SU-DHL-6 (cell line): ENCODE data around the gene DGKG.

Experiments
- H2AFZ ChIP-seq: fragments of 200-600 bp; sonication (generic); 2 replicates; pipeline ENCODE4 v1.6.1; 2014; ENCODE audit warnings: low read depth, mild to moderate bottlenecking, moderate library complexity, mixed read lengths, antibody characterized with exemption, low read length; ENCODE audit not compliant: severe bottlenecking
- H3F3A ChIP-seq: fragments of 200-600 bp; shearing (Covaris generic); 2 replicates; pipeline ENCODE4 v1.6.0; 2016; ENCODE audit warnings: antibody characterized with exemption, mild to moderate bottlenecking; ENCODE audit not compliant: insufficient read depth
- H3K27ac ChIP-seq: fragments of 200-600 bp; sonication (generic); 2 replicates; pipeline ENCODE4 v1.5.1; 2016; ENCODE audit warnings: low read depth, mild to moderate bottlenecking, low read length, moderate library complexity, mixed read lengths
- H3K27me3 ChIP-seq: fragments of 200-600 bp; sonication (generic), shearing (Covaris generic); 2 replicates; pipeline ENCODE4 v1.6.0; 2014; ENCODE audit warnings: mild to moderate bottlenecking, low read length
- H3K36me3 ChIP-seq: fragments of 200-600 bp; sonication (generic); 2 replicates; pipeline ENCODE4 v1.6.1; 2014; ENCODE audit warnings: mild to moderate bottlenecking, low read length, mixed read lengths
- H3K4me2 ChIP-seq: fragments of 300-600, 200-600 bp; shearing (Covaris generic), sonication (generic); 2 replicates; pipeline ENCODE4 v1.6.0; 2014; ENCODE audit warnings: low read length, low read depth, mild to moderate bottlenecking; ENCODE audit not compliant: poor library complexity, severe bottlenecking
- H3K4me3 ChIP-seq: fragments of 200-600 bp; sonication (generic); 2 replicates; pipeline ENCODE4 v1.5.1; 2014; ENCODE audit warnings: antibody characterized with exemption, low read length, mild to moderate bottlenecking, mixed read lengths; ENCODE audit not compliant: insufficient read depth, poor library complexity, severe bottlenecking
- H3K79me2 ChIP-seq: fragments of 200-600 bp; sonication (generic); 2 replicates; pipeline ENCODE4 v1.6.1; 2014; ENCODE audit warnings: mild to moderate bottlenecking, low read length, moderate library complexity; ENCODE audit not compliant: insufficient read depth
- H3K9ac ChIP-seq: fragments of 200-600 bp; sonication (generic); 2 replicates; pipeline ENCODE4 v1.7.0; 2014; ENCODE audit warnings: mild to moderate bottlenecking, low read length
- H3K9me2 ChIP-seq: fragments of 200-600 bp; sonication (generic); replicated peaks from 2 replicates; pipeline ENCODE4 v1.6.1; 2014; ENCODE audit warnings: low read length; ENCODE audit not compliant: insufficient read depth
- H3K9me3 ChIP-seq: fragments of 200-600 bp; sonication (generic); 2 replicates; pipeline ENCODE4 v1.6.1; 2014; ENCODE audit warnings: low read length, mixed read lengths; ENCODE audit not compliant: insufficient read depth
- H4K20me1 ChIP-seq: fragments of 200-600 bp; sonication (generic); 2 replicates; pipeline ENCODE4 v1.6.1; 2014; ENCODE audit warnings: low read depth, mild to moderate bottlenecking, antibody characterized with exemption, low read length, moderate library complexity, mixed read lengths
- EZH2phosphoT487 ChIP-seq: fragments of 200-600 bp; sonication (generic), shearing (Covaris generic); conservative IDR thresholded peaks from 2 replicates; pipeline ENCODE4 v1.6.1; 2018; ENCODE audit warnings: mild to moderate bottlenecking, antibody characterized with exemption, low read length, moderate library complexity, mixed read lengths
- TF ChIP-seq, protein P1 (sequence below): fragments of 200-600 bp; sonication (generic); IDR thresholded peaks from one replicate; pipeline ENCODE4 v1.5.1; 2017; ENCODE audit warnings: antibody characterized with exemption, mild to moderate bottlenecking, low read length, moderate library complexity; ENCODE audit not compliant: insufficient read depth, poor library complexity, severe bottlenecking

The DGKG gene

DNA sequence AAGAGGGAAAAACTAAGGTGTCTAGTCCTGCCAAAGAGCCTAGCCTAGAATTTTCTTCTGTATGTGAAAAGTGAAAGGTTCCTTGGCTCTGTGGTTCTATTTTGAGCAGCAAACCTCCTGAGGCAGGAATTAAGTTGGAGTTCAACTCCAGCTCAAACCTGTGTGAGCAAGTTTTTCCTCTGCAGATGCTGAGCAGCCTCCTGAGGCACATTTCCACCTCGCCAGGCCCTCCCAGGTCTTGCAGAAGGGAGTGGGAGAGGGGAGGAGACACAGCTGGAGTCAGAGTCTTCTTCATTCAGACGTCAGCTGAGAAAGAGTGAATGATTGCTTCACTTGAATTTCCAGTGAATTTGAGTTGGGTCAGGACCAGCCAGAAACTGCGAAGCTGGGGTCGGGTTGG, 183.6 kb downstream of the DGKG start:
- no peak overlapping the region for H3K4me2 ChIP-seq
- H3F3A ChIP-seq: no peaks in the 10 kb centered on the region
- no peaks in the 10 kb centered on the region for H3K36me3 ChIP-seq
- H3K27ac ChIP-seq: no peak overlapping the region
- H3K9ac ChIP-seq: no peak overlapping the region
- H3K9me2 ChIP-seq: no peaks in the 10 kb centered on the region
- no peaks in the 10 kb centered on the region for H3K27me3 ChIP-seq
- H3K79me2 ChIP-seq: no peaks in the 10 kb centered on the region
- no peak overlapping the region for H3K4me3 ChIP-seq
- no peaks in the 10 kb centered on the region for H4K20me1 ChIP-seq
- no peaks in the 10 kb centered on the region for H3K9me3 ChIP-seq
- no peak overlapping the region for H2AFZ ChIP-seq
- TF ChIP-seq, protein P1, sequence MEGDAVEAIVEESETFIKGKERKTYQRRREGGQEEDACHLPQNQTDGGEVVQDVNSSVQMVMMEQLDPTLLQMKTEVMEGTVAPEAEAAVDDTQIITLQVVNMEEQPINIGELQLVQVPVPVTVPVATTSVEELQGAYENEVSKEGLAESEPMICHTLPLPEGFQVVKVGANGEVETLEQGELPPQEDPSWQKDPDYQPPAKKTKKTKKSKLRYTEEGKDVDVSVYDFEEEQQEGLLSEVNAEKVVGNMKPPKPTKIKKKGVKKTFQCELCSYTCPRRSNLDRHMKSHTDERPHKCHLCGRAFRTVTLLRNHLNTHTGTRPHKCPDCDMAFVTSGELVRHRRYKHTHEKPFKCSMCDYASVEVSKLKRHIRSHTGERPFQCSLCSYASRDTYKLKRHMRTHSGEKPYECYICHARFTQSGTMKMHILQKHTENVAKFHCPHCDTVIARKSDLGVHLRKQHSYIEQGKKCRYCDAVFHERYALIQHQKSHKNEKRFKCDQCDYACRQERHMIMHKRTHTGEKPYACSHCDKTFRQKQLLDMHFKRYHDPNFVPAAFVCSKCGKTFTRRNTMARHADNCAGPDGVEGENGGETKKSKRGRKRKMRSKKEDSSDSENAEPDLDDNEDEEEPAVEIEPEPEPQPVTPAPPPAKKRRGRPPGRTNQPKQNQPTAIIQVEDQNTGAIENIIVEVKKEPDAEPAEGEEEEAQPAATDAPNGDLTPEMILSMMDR: no peak
- TF ChIP-seq EZH2phosphoT487: no peak

DNA sequence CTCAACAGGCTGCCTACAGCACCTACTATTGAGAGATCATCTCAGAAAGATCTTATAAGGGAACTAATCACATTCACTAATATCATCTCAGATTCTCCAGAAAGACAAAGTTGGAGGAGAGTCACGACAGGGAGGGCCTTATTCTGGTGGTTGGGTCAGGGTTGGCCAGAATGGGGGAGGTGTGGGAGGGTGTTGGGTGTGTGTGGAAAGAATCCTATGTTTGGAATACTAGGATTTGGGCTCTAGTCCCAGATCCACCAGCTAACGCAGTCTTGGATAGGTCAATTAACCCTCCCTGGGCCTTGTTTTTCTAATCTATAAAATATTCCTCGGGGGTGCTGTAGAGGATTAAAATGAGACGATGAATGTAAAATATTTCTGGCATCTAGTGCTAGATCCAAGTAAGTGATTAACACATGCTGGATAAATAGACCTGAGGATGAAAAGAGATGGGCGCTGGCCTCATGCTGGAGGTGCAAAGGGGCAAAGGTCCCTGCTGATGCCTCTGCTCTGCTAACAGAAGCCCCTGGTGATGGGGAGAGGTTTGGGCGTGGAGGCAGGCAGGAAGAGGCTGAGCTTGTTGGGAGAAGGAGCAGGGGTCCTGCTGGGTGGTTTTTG, 185.6 kb downstream of the DGKG start:
- no peak for TF ChIP-seq EZH2phosphoT487
- TF ChIP-seq, protein P1: no peak
- no peak overlapping the region for H3K9ac ChIP-seq
- H3K36me3 ChIP-seq: no peaks in the 10 kb centered on the region
- H3K27ac ChIP-seq: no peak overlapping the region
- H3K4me2 ChIP-seq: no peak overlapping the region
- H4K20me1 ChIP-seq: no peaks in the 10 kb centered on the region
- no peak overlapping the region for H3K4me3 ChIP-seq
- no peaks in the 10 kb centered on the region for H3K9me3 ChIP-seq
- no peak overlapping the region for H2AFZ ChIP-seq
- no peaks in the 10 kb centered on the region for H3K27me3 ChIP-seq
- no peaks in the 10 kb centered on the region for H3K9me2 ChIP-seq
- H3K79me2 ChIP-seq: no peaks in the 10 kb centered on the region
- H3F3A ChIP-seq: no peaks in the 10 kb centered on the region

DNA sequence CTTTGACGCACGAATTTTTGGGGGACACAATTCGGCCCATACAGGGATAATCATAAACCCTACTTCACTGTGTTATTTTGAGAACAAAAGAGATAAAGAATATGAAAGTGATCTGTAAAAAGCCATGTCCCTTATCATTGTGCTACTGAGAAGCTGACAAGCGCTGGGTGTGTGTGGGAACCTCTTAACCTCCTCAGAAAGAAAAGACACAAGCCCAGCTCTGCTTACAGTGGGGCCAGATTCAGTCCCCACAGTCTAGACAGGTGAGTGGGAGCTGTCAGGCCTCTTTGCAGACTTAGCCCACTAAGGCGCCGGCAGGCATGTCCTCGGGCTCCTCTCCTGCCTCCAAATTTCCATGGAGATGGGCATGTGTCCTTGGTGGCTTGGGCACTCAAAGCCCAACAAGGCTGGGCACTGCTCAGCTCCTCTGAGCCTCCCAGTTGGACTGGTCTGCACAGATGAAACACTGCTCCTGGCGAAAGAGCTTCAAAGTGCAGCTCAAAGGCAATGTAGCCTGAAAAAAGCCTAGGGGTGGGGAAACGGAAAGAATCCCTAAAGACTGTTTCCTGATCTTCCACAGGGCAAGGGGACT, 188.7 kb downstream of the DGKG start:
- Histone ChIP-seq H3K9me2 (no peaks in the 10 kb centered on the region), H3K36me3 (no peaks in the 10 kb centered on the region), H3K9me3 (no peaks in the 10 kb centered on the region), H2AFZ (no peak overlapping the region), H4K20me1 (no peaks in the 10 kb centered on the region), H3K4me2 (no peak overlapping the region), H3K27ac (no peak overlapping the region), H3K9ac (no peak overlapping the region), H3K4me3 (no peak overlapping the region), H3F3A (no peaks in the 10 kb centered on the region), H3K79me2 (no peaks in the 10 kb centered on the region), H3K27me3 (no peaks in the 10 kb centered on the region)
- TF ChIP-seq, protein P1: no peak
- TF ChIP-seq EZH2phosphoT487: no peak
